ENCODE data around the gene KLHL9.

DNA sequence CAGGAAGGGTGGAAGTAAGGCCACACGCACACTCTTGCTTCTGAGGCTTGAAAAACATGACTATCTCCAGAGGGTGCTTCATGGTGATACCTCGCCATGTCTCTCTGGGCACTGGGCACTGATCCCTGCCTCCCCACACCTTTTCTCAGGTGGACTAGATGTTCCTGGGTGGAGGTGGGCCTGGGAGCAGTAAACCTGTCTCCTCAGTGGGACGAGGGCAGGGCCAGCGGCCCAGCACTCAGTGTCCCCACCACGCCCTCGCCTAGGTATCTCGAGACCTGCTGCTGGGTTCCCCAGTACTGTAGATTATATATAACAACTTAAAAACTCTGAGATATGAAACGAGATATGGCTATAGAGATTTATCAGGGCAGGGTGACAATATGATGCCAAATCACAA lies 27.1 kb upstream of the KLHL9 start:
- TF ChIP-seq, protein P1, sequence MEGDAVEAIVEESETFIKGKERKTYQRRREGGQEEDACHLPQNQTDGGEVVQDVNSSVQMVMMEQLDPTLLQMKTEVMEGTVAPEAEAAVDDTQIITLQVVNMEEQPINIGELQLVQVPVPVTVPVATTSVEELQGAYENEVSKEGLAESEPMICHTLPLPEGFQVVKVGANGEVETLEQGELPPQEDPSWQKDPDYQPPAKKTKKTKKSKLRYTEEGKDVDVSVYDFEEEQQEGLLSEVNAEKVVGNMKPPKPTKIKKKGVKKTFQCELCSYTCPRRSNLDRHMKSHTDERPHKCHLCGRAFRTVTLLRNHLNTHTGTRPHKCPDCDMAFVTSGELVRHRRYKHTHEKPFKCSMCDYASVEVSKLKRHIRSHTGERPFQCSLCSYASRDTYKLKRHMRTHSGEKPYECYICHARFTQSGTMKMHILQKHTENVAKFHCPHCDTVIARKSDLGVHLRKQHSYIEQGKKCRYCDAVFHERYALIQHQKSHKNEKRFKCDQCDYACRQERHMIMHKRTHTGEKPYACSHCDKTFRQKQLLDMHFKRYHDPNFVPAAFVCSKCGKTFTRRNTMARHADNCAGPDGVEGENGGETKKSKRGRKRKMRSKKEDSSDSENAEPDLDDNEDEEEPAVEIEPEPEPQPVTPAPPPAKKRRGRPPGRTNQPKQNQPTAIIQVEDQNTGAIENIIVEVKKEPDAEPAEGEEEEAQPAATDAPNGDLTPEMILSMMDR (IDR thresholded peaks at IDR 0.05): no peak
- no peak for TF ChIP-seq ZFX (IDR thresholded peaks at IDR 0.05; ENCODE audit: borderline replicate concordance)
